Endodermal cell (in vitro differentiated cells): ENCODE data around the gene PGM1. TPM values are rescaled to one million over a fixed set of nuclear protein-coding genes. Genes with fewer than 3 reads are reported as not detected.

ENCODE experiments used
- DNase-seq: peaks from one replicate; pipeline ENCODE4 v3.0.0-alpha.2; 2017
- H3K27ac ChIP-seq: 2 replicates; pipeline ENCODE4 v1.5.1; 2013; ENCODE audit warnings: mild to moderate bottlenecking, low read depth, low read length, moderate library complexity
- H3K27me3 ChIP-seq: 2 replicates; pipeline ENCODE4 v1.6.1; 2013; ENCODE audit warnings: mild to moderate bottlenecking, low read length, moderate library complexity; ENCODE audit not compliant: insufficient read depth, control insufficient read depth, poor library complexity, severe bottlenecking
- H3K36me3 ChIP-seq: 2 replicates; pipeline ENCODE4 v1.7.0; 2013; ENCODE audit warnings: mild to moderate bottlenecking, low read length, moderate library complexity; ENCODE audit not compliant: control insufficient read depth, insufficient read depth
- H3K4me1 ChIP-seq: one replicate; pipeline ENCODE4 v1.7.0; 2013; ENCODE audit warnings: low read length; ENCODE audit not compliant: control insufficient read depth, insufficient read depth
- H3K4me3 ChIP-seq: 2 replicates; pipeline ENCODE4 v1.5.1; 2013; ENCODE audit warnings: mild to moderate bottlenecking, low read length, moderate library complexity
- H3K9ac ChIP-seq: 2 replicates; pipeline ENCODE4 v1.6.1; 2013; ENCODE audit warnings: mild to moderate bottlenecking, low read length, moderate library complexity; ENCODE audit not compliant: poor library complexity, severe bottlenecking; ENCODE audit errors: extremely low read depth
- H3K9me3 ChIP-seq: 2 replicates; pipeline ENCODE4 v1.6.1; 2013; ENCODE audit warnings: mild to moderate bottlenecking, low read length, moderate library complexity; ENCODE audit not compliant: control insufficient read depth
- H3K27ac Mint-ChIP-seq: 2 replicates; pipeline ENCODE4 v1.8.0; 2020; ENCODE audit warnings: mixed read lengths
- H3K27me3 Mint-ChIP-seq: 2 replicates; pipeline ENCODE4 v1.8.0; 2021; ENCODE audit warnings: mild to moderate bottlenecking, mixed read lengths; ENCODE audit not compliant: insufficient read depth
- H3K36me3 Mint-ChIP-seq: 2 replicates; pipeline ENCODE4 v1.8.0; 2020; ENCODE audit warnings: low read depth, mixed read lengths
- H3K4me1 Mint-ChIP-seq: 2 replicates; pipeline ENCODE4 v1.8.0; 2020; ENCODE audit warnings: mixed read lengths
- H3K4me3 Mint-ChIP-seq: 2 replicates; pipeline ENCODE4 v1.8.0; 2020; ENCODE audit warnings: mild to moderate bottlenecking, moderate library complexity, mixed read lengths
- H3K9me3 Mint-ChIP-seq: 2 replicates; pipeline ENCODE4 v1.8.0; 2020; ENCODE audit warnings: mild to moderate bottlenecking, mixed read lengths
- CTCF ChIP-seq: fragments of 200-600 bp; sonication (generic); conservative IDR thresholded peaks from 2 replicates; pipeline ENCODE4 v1.5.0; 2021; ENCODE audit warnings: antibody characterized with exemption, mild to moderate bottlenecking
- WGBS, 2 experiments: methylation state at CpG; one replicate each; pipeline versions ENCODE4 v1.1.5 to v1.1.7; 2013; ENCODE audit warnings: missing lambda C conversion rate in 2 of 2, mixed read lengths in 1 of 2; ENCODE audit not compliant: insufficient coverage in 1 of 2, insufficient read length in 1 of 2; 5-methylcytosine and 5-hydroxymethylcytosine counted together
- total RNA-seq, 2 donors: library from RNA; stranded (reverse); fragmentation: NEBNext Ultra II Directional in 1 of 2; extraction: Animal tissue kit (Norgen Biotek cat#: 25700) in 1 of 2; gene quantifications; 2 replicates in 1 of 2; 3 replicates in 1 of 2; pipeline ENCODE4 v1.2.1, GENCODE V29; 2021

Gene PGM1
- total RNA-seq, 2 donors from 2014 or later, result 119 to 165 TPM

- H3K27me3 Mint-ChIP-seq, result no peaks in the 10 kb centered on the region
- H3K9ac ChIP-seq, result no peak overlapping the region
- no peak overlapping the region for H3K27ac Mint-ChIP-seq
- no peaks in the 10 kb centered on the region for H3K36me3 Mint-ChIP-seq
- WGBS, 2 experiments, result 88 to 97% methylated on average over 2 to 4 of the region's 5 CpGs
- peaks cover 12% of the 10 kb centered on the region for H3K9me3 ChIP-seq
- H3K4me3 Mint-ChIP-seq, result no peak overlapping the region
- H3K27me3 ChIP-seq, result no peaks in the 10 kb centered on the region
- no peaks in the 10 kb centered on the region for H3K36me3 ChIP-seq
- no peaks in the 10 kb centered on the region for H3K4me1 ChIP-seq
- peaks cover under 1% of the 10 kb centered on the region for H3K4me1 Mint-ChIP-seq
- no peak for TF ChIP-seq CTCF
- H3K4me3 ChIP-seq, result no peak overlapping the region
- no peak for DNase-seq
- H3K9me3 Mint-ChIP-seq, result peaks cover 17% of the 10 kb centered on the region
- H3K27ac ChIP-seq, result no peak overlapping the region
Measured at GRCh38 chr1:63682936-63683335, 89.7 kb downstream of the PGM1 start.

GRCh38 chr1:63683759-63684158 lies 90.5 kb downstream of the PGM1 start:
- Mint-ChIP-seq H3K27me3 (no peaks in the 10 kb centered on the region), H3K36me3 (no peaks in the 10 kb centered on the region), H3K9me3 (peaks cover 12% of the 10 kb centered on the region), H3K4me1 (no peaks in the 10 kb centered on the region), H3K27ac (no peak overlapping the region), H3K4me3 (no peak overlapping the region)
- peaks cover 12% of the 10 kb centered on the region for H3K9me3 ChIP-seq
- TF ChIP-seq CTCF, result no peak
- no peak overlapping the region for H3K27ac ChIP-seq
- WGBS, 2 experiments, result 88 to 99% methylated on average over 2 to 3 of the region's 3 CpGs
- no peak overlapping the region for H3K4me3 ChIP-seq
- no peak for DNase-seq
- H3K9ac ChIP-seq, result no peak overlapping the region
- H3K4me1 ChIP-seq, result no peaks in the 10 kb centered on the region
- no peaks in the 10 kb centered on the region for H3K27me3 ChIP-seq
- H3K36me3 ChIP-seq, result no peaks in the 10 kb centered on the region

GRCh38 chr1:63686696-63687095 lies 93.5 kb downstream of the PGM1 start:
- DNase-seq, result no peak
- no peaks in the 10 kb centered on the region for H3K27me3 Mint-ChIP-seq
- H3K36me3 ChIP-seq, result no peaks in the 10 kb centered on the region
- H3K9me3 Mint-ChIP-seq, result no peaks in the 10 kb centered on the region
- no peaks in the 10 kb centered on the region for H3K36me3 Mint-ChIP-seq
- no peak overlapping the region for H3K4me3 Mint-ChIP-seq
- H3K4me1 ChIP-seq, result no peaks in the 10 kb centered on the region
- H3K4me3 ChIP-seq, result no peak overlapping the region
- no peak overlapping the region for H3K9ac ChIP-seq
- TF ChIP-seq CTCF, result no peak
- no peak overlapping the region for H3K27ac Mint-ChIP-seq
- H3K27ac ChIP-seq, result no peak overlapping the region
- peaks cover 2% of the 10 kb centered on the region for H3K4me1 Mint-ChIP-seq
- no peaks in the 10 kb centered on the region for H3K9me3 ChIP-seq
- 95 to 100% methylated on average over 1 of the region's 1 CpG for WGBS, 2 experiments
- no peaks in the 10 kb centered on the region for H3K27me3 ChIP-seq
